Peyer's patch (tissue), 4 donors: ENCODE results near the gene SH2D5. TPM values are rescaled to one million over a fixed set of nuclear protein-coding genes. Genes with fewer than 3 reads are reported as not detected.

Source experiments
- DNase-seq, 3 donors: peaks; one replicate each; pipeline ENCODE4 v3.0.0-alpha.2; 2017 to 2019
- H3K27ac ChIP-seq, 4 donors: fragments of 200-600 bp; sonication (generic); one replicate each; pipeline ENCODE4 v1.5.1; 2016 to 2019
- H3K27me3 ChIP-seq, 2 donors: fragments of 200-600 bp; sonication (generic); one replicate each; pipeline ENCODE4 v1.5.1; 2019
- H3K36me3 ChIP-seq, 3 donors: fragments of 200-600 bp; sonication (generic); one replicate each; pipeline ENCODE4 v1.5.1; 2016 to 2019
- H3K4me1 ChIP-seq, 4 donors: fragments of 200-600 bp; sonication (generic); one replicate each; pipeline ENCODE4 v1.5.1; 2016 to 2019
- H3K4me3 ChIP-seq, 4 donors: fragments of 200-600 bp; sonication (generic); 1 replicate in 3 of 4; 2 replicates in 1 of 4; pipeline ENCODE4 v1.5.1; 2016 to 2019; ENCODE audit warnings: mild to moderate bottlenecking in 1 of 4
- H3K9me3 ChIP-seq, 4 donors: fragments of 200-600 bp; sonication (generic); one replicate each; pipeline ENCODE4 v1.5.1; 2016 to 2019; ENCODE audit warnings: mild to moderate bottlenecking in 1 of 4
- POLR2A ChIP-seq, 2 donors: fragments of 450-650 bp; IDR thresholded peaks; one replicate each; pipeline ENCODE4 v1.5.1; 2017; ENCODE audit warnings: antibody characterized with exemption in 2 of 2, mild to moderate bottlenecking in 2 of 2, moderate library complexity in 2 of 2
- total RNA-seq, 4 donors: library from RNA; depleted of rRNA; stranded (reverse); fragments of >200 nt; gene quantifications; one replicate each; pipeline ENCODE4 v1.1.0, GENCODE V29; 2016
- TF ChIP-seq, protein P1 (sequence below), 6 experiments: fragments of 450-650 bp in 4 of 6; fragments of 200-600 bp in 2 of 6; sonication (generic) in 1 of 6; IDR thresholded peaks; one replicate each; pipeline ENCODE4 v1.5.1; 2017 to 2019; ENCODE audit warnings: antibody characterized with exemption in 6 of 6, mild to moderate bottlenecking in 3 of 6, moderate library complexity in 1 of 6

SH2D5 gene
- total RNA-seq, 4 donors from 2014 or later, result not detected

DNA sequence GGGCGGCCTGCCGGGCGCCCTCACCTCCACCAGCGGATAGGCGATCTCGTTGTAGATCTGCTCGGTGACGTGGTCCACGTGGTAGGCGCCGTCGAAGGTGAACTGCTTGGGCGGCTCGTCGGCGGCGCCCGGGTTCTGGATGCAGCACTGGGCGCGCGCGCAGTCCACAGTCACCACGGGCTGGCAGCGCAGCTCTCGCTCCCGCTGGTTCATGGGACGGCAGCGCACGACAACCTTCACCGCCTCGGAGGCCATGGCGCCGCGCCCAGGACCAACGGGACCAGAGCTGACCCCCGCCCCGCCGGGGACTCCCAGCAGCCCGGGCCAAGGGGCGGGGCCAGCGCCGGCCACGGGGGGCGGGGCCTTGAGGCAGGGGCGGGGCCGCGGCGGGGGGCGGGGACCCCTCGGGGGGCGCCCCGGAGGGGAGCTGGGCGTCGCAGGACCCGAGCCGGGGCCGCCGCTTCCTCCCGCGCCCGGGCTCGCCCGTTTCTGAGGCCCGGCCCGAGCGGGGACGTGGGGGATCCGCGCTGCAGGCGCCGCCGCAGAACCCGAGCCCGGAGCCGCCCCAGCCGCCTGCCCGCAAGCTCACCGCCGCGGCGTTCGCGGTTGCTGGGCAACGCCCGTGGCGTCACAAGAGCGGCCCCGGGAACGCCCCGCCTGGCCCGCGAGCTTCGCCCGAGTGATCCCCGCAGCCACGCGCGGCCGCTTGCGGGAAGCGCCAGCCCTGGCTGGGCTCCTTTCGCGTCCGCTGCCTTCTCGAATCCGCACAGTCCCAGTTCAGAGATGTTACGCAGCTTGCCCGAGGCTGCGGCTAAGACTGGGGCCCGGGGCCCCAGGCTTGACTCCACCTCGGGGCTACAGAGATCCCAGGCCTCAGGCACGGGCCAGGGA lies 14.8 kb downstream of the SH2D5 start, which contains the start of gene KIF17:
Gene KIF17, minus strand, starts transcription at position 556 of the 891 bp plus-strand sequence. Its CDS starts 301 bp downstream, at position 255.
- TF ChIP-seq, protein P1, sequence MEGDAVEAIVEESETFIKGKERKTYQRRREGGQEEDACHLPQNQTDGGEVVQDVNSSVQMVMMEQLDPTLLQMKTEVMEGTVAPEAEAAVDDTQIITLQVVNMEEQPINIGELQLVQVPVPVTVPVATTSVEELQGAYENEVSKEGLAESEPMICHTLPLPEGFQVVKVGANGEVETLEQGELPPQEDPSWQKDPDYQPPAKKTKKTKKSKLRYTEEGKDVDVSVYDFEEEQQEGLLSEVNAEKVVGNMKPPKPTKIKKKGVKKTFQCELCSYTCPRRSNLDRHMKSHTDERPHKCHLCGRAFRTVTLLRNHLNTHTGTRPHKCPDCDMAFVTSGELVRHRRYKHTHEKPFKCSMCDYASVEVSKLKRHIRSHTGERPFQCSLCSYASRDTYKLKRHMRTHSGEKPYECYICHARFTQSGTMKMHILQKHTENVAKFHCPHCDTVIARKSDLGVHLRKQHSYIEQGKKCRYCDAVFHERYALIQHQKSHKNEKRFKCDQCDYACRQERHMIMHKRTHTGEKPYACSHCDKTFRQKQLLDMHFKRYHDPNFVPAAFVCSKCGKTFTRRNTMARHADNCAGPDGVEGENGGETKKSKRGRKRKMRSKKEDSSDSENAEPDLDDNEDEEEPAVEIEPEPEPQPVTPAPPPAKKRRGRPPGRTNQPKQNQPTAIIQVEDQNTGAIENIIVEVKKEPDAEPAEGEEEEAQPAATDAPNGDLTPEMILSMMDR (IDR thresholded peaks at IDR 0.05), result no peak
- TF ChIP-seq POLR2A (IDR thresholded peaks at IDR 0.05), result no peak
- H3K36me3 ChIP-seq, result no peaks in the 10 kb centered on the region
- peak within 1 kb of the TSS; percentile 24 to 68 (median 54) for H3K4me3 ChIP-seq
- H3K27me3 ChIP-seq, result peaks cover 0 to 14% of the 10 kb centered on the region in 2 donors
- H3K4me1 ChIP-seq, result peaks cover 0 to 8% (median 6%) of the 10 kb centered on the region in 4 donors
- H3K27ac ChIP-seq, result no peak within 1 kb of the TSS
- peak; percentile 50 to 90 (median 90) for DNase-seq
- H3K9me3 ChIP-seq, result no peaks in the 10 kb centered on the region

DNA sequence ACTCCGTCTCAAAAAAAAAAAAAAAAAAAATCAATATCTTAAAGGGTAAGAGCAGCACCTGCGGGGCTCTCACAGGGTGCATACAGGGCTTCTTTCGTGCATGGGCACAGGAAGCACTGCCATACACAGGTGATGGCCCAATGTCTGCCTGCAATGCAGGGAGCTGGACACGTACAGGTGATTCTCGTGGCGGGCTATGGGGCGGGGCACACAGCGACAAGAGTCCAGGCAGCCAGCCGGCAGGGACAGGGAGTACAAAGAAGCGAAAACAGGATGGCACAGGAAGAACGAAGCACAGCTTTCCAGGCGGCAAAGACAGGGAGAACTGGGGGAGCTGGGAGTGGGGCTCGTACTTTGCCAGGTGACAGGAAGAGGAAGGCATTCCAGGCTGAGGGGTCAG lies 16.3 kb downstream of the SH2D5 start:
- Histone ChIP-seq H3K4me1 (peaks cover 0 to 8% (median 6%) of the 10 kb centered on the region in 4 donors), H3K9me3 (no peaks in the 10 kb centered on the region), H3K27ac (no peak overlapping the region), H3K4me3 (no peak overlapping the region), H3K27me3 (peaks cover 0 to 14% of the 10 kb centered on the region in 2 donors), H3K36me3 (no peaks in the 10 kb centered on the region)
- peak in 1 of 3 donors; percentile 56 for DNase-seq
- no peak for TF ChIP-seq POLR2A (IDR thresholded peaks at IDR 0.05)
- TF ChIP-seq, protein P1 (IDR thresholded peaks at IDR 0.05), result no peak

DNA sequence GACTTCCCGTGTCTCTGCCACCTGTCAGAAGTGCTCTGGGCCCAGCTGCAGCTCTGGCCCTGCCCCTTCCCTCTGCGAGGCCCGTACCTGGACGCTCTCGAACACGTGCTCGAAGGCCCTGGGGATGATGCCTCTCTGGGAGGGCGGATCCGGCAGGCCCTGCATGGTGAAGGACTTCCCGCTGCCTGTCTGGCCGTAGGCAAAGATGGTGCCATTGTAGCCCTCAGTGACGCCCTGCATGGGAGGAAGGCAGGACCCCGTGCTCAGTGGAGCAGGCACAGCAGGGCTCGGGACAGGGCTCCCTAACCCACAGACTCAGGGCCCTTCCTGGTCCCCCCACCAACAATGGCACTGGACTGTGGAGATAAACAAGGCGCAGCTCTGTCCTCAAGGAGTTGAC lies 17.1 kb downstream of the SH2D5 start:
- no peak for DNase-seq
- Histone ChIP-seq H3K36me3 (no peaks in the 10 kb centered on the region), H3K27ac (no peak overlapping the region), H3K9me3 (no peaks in the 10 kb centered on the region), H3K4me3 (no peak overlapping the region), H3K4me1 (peaks cover 0 to 8% (median 6%) of the 10 kb centered on the region in 4 donors), H3K27me3 (peaks cover 0 to 14% of the 10 kb centered on the region in 2 donors)
- TF ChIP-seq, protein P1 (IDR thresholded peaks at IDR 0.05), result no peak
- no peak for TF ChIP-seq POLR2A (IDR thresholded peaks at IDR 0.05)

DNA sequence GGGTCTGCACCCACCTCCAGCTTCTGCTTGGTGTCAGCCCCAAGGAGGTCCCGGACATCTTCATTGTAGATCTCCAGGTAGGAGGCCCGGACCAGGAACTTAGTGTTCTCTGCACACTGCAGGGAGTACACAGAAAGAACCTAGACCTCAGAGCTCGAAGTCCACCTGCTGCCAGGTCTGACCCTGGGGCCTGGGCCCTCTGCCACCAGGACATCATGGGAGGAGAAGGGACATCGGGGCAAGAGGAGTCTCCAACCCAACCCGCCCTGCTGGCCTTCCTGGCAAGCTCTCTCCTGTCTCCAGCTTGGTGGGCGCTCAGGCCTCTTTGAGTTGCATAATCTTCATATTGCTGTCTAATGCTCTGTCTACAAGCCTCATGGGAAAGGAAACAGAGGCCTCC lies 19.1 kb downstream of the SH2D5 start:
- no peaks in the 10 kb centered on the region for H3K36me3 ChIP-seq
- peak in 1 of 3 donors; percentile 63 for DNase-seq
- peaks cover 0 to 8% (median 6%) of the 10 kb centered on the region in 4 donors for H3K4me1 ChIP-seq
- TF ChIP-seq, protein P1 (IDR thresholded peaks at IDR 0.05), result no peak
- no peak for TF ChIP-seq POLR2A (IDR thresholded peaks at IDR 0.05)
- H3K27ac ChIP-seq, result no peak overlapping the region
- no peak overlapping the region for H3K4me3 ChIP-seq
- no peaks in the 10 kb centered on the region for H3K9me3 ChIP-seq
- H3K27me3 ChIP-seq, result peaks cover 0 to 14% of the 10 kb centered on the region in 2 donors

DNA sequence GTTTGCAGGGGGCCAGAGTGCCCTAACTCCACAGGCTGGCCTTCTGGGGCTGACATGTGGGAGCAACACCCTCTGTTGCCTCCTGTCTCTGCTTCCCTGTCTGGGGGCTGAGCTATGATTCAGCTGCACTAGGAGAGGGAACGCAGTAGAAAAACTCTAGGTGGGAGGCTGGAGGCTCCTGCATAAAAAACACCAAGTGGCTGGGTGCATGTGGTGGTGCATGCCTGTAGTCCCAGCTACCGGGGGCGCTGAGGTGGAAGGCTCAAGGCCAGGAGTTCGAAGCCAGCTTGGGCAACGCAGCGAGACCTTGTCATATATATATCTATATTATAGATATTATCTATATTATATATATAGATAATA lies 20.3 kb downstream of the SH2D5 start:
- DNase-seq, result no peak
- no peak for TF ChIP-seq POLR2A (IDR thresholded peaks at IDR 0.05)
- TF ChIP-seq, protein P1 (IDR thresholded peaks at IDR 0.05), result no peak
- Histone ChIP-seq H3K4me3 (no peak overlapping the region), H3K4me1 (peaks cover 0 to 5% (median 2%) of the 10 kb centered on the region in 4 donors), H3K27me3 (peaks cover 0 to 11% of the 10 kb centered on the region in 2 donors), H3K36me3 (no peaks in the 10 kb centered on the region), H3K27ac (no peak overlapping the region), H3K9me3 (no peaks in the 10 kb centered on the region)
